WTC11 (cell line): ENCODE data around the gene CDC6. TPM values are rescaled to one million over a fixed set of nuclear protein-coding genes. Genes with fewer than 3 reads are reported as not detected.
A peak's percentile ranks its signal among the peaks of the same experiment; 100 is the strongest.

Source experiments
- ATAC-seq: fragments of 200-7000 bp; cut with Tn5 transposase; 2 replicates; pipeline ENCODE4 v1.10.0; 2021; ENCODE audit warnings: mild to moderate bottlenecking, moderate library complexity
- CTCF ChIA-PET: fragments of 300-600 bp; sonication (Branson Sonifier 250); formaldehyde crosslinking; loops from one replicate; lab custom pipeline; 2021; ENCODE audit warnings: antibody characterized with exemption; lab: Charles Lee
- POLR2A ChIA-PET: fragments of 350-600 bp; sonication (Branson Sonifier 250); formaldehyde crosslinking; loops from one replicate; lab custom pipeline; 2021; ENCODE audit warnings: antibody characterized with exemption; lab: Charles Lee
- DNase-seq: peaks from one replicate; pipeline ENCODE4 v3.0.0; 2021; ENCODE audit warnings: low spot score
- H3K27ac Mint-ChIP-seq: 2 replicates; pipeline ENCODE4 v1.8.0; 2021; ENCODE audit warnings: mixed read lengths
- H3K27me3 Mint-ChIP-seq: 2 replicates; pipeline ENCODE4 v1.8.0; 2021; ENCODE audit warnings: low read depth, mild to moderate bottlenecking, moderate library complexity, mixed read lengths
- H3K36me3 Mint-ChIP-seq: 2 replicates; pipeline ENCODE4 v1.8.0; 2021; ENCODE audit warnings: mixed read lengths
- H3K4me1 Mint-ChIP-seq: 2 replicates; pipeline ENCODE4 v1.8.0; 2022; ENCODE audit warnings: mixed read lengths
- H3K4me3 Mint-ChIP-seq: 2 replicates; pipeline ENCODE4 v1.8.0; 2021; ENCODE audit warnings: mild to moderate bottlenecking, moderate library complexity, mixed read lengths
- H3K9me3 Mint-ChIP-seq: 2 replicates; pipeline ENCODE4 v1.8.0; 2021; ENCODE audit warnings: mixed read lengths
- CBFB ChIP-seq: sonication (generic); formaldehyde crosslinking; IDR thresholded peaks from 2 replicates; pipeline ENCODE4 v1.8.1; 2022; ENCODE audit warnings: mild to moderate bottlenecking, low read depth, missing genetic modification reagents
- CREM ChIP-seq: sonication (generic); formaldehyde crosslinking; IDR thresholded peaks from 2 replicates; pipeline ENCODE4 v1.8.1; 2022; ENCODE audit warnings: mild to moderate bottlenecking, missing genetic modification reagents, moderate library complexity
- FOXJ3 ChIP-seq: sonication (generic); formaldehyde crosslinking; IDR thresholded peaks from 2 replicates; pipeline ENCODE4 v1.9.0; 2021; ENCODE audit warnings: missing genetic modification reagents, mild to moderate bottlenecking, borderline replicate concordance
- FOXK1 ChIP-seq: sonication (generic); formaldehyde crosslinking; IDR thresholded peaks from 2 replicates; pipeline ENCODE4 v1.8.0; 2022; ENCODE audit warnings: mild to moderate bottlenecking, moderate library complexity, missing genetic modification reagents
- NR3C1 ChIP-seq: sonication (generic); formaldehyde crosslinking; conservative IDR thresholded peaks from 2 replicates; pipeline ENCODE4 v1.8.1; 2023; ENCODE audit warnings: low read depth, mild to moderate bottlenecking, missing genetic modification reagents
- PRRX2 ChIP-seq: fragments of 250-450 bp; sonication (Bioruptor Pico); IDR thresholded peaks from 2 replicates; pipeline ENCODE4 v1.8.0; 2021; ENCODE audit warnings: mild to moderate bottlenecking
- SP1 ChIP-seq: sonication (generic); formaldehyde crosslinking; conservative IDR thresholded peaks from 2 replicates; pipeline ENCODE4 v1.8.1; 2022; ENCODE audit warnings: missing genetic modification reagents
- ZNF263 ChIP-seq: sonication (generic); formaldehyde crosslinking; IDR thresholded peaks from 2 replicates; pipeline ENCODE4 v1.8.1; 2022; ENCODE audit warnings: low read depth, mild to moderate bottlenecking, moderate library complexity, missing genetic modification reagents
- total RNA-seq: library from RNA; stranded (reverse); gene quantifications from 3 replicates; pipeline ENCODE4 v1.2.3, GENCODE V29; 2021
- TF ChIP-seq, protein P1 (sequence below): sonication (generic); formaldehyde crosslinking; IDR thresholded peaks from 2 replicates; pipeline ENCODE4 v1.8.1; 2023; ENCODE audit warnings: mild to moderate bottlenecking, missing genetic modification reagents
- TF ChIP-seq, protein P2 (sequence below): sonication (generic); formaldehyde crosslinking; IDR thresholded peaks from 2 replicates; pipeline ENCODE4 v1.8.1; 2022; ENCODE audit warnings: mild to moderate bottlenecking, moderate library complexity, missing genetic modification reagents
- TF ChIP-seq, protein P3 (sequence below): sonication (generic); formaldehyde crosslinking; IDR thresholded peaks from 2 replicates; pipeline ENCODE4 v1.8.0; 2023; ENCODE audit warnings: missing genetic modification reagents, mild to moderate bottlenecking, borderline replicate concordance
- TF ChIP-seq, protein P4 (sequence below): sonication (generic); formaldehyde crosslinking; IDR thresholded peaks from 2 replicates; pipeline ENCODE4 v1.8.0; 2022; ENCODE audit warnings: missing genetic modification reagents
- TF ChIP-seq, protein P5 (sequence below): sonication (generic); formaldehyde crosslinking; IDR thresholded peaks from 2 replicates; pipeline ENCODE4 v1.8.0; 2022; ENCODE audit warnings: mild to moderate bottlenecking, missing genetic modification reagents

Gene CDC6
- total RNA-seq, 1 experiment from 2014 or later: 125 TPM

DNA sequence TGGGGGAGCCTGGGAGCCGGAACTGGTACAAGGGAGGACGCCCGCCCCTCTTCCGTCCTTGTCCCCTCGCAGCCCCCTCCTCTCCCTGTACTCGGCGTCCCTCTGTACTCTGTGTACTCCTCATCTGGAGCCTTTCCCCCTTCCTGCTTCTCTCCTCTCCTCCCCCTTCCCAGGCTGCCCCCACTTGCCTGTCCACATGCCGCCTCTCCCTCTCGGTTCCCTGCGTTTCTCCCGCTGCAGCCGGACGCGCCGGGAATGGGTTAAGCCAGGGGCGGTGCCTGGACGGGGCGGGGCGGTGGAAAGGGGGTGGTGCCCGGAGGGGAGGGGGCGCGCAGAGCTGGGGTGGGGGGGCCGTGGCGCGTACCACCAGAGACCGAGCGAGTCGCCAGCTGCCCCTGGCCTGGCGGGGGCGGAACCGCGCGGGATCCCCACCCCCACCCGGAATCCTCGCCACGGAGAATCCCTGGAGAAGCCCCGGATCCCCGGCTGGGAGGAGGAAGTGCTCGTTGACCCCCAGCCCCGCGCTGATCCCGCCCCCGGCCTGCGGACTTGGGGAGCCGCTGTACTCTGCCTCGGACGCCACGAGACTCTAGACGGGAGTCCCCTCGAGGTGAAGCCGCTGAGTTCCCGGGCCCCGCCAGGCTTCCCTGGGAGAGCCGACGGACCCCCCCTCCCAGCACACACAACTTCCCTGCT is 54.3 kb downstream of the CDC6 start:
- Mint-ChIP-seq H3K4me1 (peaks cover 42% of the 10 kb centered on the region), H3K27me3 (peaks cover 63% of the 10 kb centered on the region), H3K27ac (no peak overlapping the region), H3K9me3 (no peaks in the 10 kb centered on the region), H3K4me3 (peak overlapping the region; percentile 76), H3K36me3 (no peaks in the 10 kb centered on the region)
- ChIA-PET CTCF (interaction anchor here (0.6 to 5.0 kb wide), 4 partner anchors 13 to 38 kb away, joined by 3 to 32 read pairs (median 6); no protein-coding TSS in a partner anchor), POLR2A (interaction anchor here (1.8 kb wide), 1 partner anchor 33 kb away, joined by 5 read pairs; the partner anchor contains the start of gene RARA)
- peak; percentile 82 for DNase-seq
- peak; percentile 46 for ATAC-seq
- no peak for TF ChIP-seq PRRX2
- 0 out of 2 replicates have a peak, but pooled peaks have one; percentile 27 for TF ChIP-seq FOXK1 (CRISPR knock-in tag)
- TF ChIP-seq, protein P1, sequence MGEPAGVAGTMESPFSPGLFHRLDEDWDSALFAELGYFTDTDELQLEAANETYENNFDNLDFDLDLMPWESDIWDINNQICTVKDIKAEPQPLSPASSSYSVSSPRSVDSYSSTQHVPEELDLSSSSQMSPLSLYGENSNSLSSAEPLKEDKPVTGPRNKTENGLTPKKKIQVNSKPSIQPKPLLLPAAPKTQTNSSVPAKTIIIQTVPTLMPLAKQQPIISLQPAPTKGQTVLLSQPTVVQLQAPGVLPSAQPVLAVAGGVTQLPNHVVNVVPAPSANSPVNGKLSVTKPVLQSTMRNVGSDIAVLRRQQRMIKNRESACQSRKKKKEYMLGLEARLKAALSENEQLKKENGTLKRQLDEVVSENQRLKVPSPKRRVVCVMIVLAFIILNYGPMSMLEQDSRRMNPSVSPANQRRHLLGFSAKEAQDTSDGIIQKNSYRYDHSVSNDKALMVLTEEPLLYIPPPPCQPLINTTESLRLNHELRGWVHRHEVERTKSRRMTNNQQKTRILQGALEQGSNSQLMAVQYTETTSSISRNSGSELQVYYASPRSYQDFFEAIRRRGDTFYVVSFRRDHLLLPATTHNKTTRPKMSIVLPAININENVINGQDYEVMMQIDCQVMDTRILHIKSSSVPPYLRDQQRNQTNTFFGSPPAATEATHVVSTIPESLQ: no peak
- TF ChIP-seq SP1 (CRISPR knock-in tag): peak; percentile 43; the same call in 1 of the 2 replicates

DNA sequence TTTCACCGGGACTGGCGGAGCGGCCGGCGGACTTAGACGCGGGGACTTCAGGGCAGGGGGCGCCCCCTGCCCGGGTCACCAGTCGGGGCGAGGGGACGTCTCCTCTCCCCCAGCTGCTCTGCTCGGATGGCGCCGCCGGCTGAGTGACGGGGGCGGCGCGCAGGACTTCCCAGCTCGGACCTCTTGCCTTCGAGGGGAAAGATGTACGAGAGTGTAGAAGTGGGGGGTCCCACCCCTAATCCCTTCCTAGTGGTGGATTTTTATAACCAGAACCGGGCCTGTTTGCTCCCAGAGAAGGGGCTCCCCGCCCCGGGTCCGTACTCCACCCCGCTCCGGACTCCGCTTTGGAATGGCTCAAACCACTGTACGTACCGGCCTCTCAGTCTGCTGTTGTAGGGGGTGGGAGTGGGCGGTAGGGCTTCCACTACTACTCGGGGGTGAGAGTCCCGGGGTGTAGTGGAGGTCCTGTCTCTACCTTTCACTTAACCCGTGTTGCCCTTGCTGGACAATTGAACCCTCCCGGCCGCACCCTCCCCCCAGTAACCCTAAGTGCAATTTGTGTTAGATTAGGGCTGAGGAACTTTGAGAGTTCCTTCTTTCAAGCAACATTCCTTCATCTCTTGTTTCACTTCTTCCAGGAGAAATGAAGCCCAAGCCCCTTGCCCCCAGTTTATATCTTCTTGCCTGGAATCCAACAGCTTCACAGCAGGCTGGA is 55.0 kb downstream of the CDC6 start:
- ChIA-PET CTCF (interaction anchor here (0.6 to 5.0 kb wide), 6 partner anchors 12 to 39 kb away, joined by 3 to 56 read pairs (median 19); no protein-coding TSS in a partner anchor), POLR2A (interaction anchor here (1.8 kb wide), 1 partner anchor 33 kb away, joined by 5 read pairs; the partner anchor contains the start of gene RARA)
- peaks cover 56% of the 10 kb centered on the region for H3K27me3 Mint-ChIP-seq
- no peaks in the 10 kb centered on the region for H3K36me3 Mint-ChIP-seq
- H3K27ac Mint-ChIP-seq: no peak overlapping the region
- no peak for TF ChIP-seq ZNF263
- TF ChIP-seq, protein P2, sequence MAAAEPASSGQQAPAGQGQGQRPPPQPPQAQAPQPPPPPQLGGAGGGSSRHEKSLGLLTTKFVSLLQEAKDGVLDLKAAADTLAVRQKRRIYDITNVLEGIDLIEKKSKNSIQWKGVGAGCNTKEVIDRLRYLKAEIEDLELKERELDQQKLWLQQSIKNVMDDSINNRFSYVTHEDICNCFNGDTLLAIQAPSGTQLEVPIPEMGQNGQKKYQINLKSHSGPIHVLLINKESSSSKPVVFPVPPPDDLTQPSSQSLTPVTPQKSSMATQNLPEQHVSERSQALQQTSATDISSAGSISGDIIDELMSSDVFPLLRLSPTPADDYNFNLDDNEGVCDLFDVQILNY: no peak
- TF ChIP-seq FOXJ3 (CRISPR knock-in tag): no peak
- peak overlapping the region; percentile 76 for H3K4me3 Mint-ChIP-seq
- H3K4me1 Mint-ChIP-seq: peaks cover 49% of the 10 kb centered on the region
- DNase-seq (no peak), ATAC-seq (no peak)
- no peaks in the 10 kb centered on the region for H3K9me3 Mint-ChIP-seq

DNA sequence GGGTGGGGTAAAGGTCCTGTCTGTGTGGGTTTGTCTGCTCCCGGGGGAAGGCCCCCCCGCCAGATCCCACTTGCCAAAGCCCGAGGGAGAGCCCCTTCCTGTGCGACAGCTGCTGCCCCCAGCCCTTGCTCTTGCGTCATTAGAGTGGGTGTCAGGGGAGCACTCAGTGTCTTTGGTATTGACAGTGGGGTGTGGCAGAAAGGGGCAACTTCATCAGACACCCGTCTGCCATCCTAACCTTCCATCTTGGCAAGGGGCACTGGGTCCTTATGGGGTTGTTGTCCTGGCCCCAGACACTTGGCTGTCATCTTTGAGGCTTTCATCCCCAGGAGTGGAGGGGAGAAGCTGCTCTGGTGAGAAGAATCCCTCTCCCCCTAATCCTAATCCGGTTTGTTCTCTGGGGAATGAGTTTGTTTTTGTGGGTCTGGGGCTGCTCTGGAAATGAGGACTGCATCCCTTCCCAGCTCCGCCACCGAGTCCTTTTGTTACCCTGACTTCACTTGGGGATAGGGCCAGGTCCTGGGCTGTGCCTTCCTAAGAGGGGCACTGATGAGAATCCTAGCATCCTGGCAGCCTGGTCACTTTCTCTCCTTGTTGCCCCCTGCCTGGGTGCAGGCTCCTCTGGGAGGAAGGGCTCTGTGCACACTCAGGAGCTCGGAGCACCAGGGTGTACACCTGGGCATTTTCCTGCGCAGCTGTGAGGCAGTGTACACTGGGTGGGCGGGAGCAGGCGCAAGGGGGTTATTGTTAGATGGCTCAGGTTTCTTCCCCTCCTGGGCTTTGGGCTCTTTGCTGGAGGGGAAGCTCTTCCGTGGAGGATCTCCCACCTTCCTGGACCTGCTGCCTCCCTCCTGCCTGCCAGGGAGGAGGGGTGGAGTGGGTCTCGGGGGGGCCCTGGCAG is 55.8 kb downstream of the CDC6 start:
- peaks cover 56% of the 10 kb centered on the region for H3K4me1 Mint-ChIP-seq
- ChIA-PET POLR2A (interaction anchor here (1.8 to 2.7 kb wide), 2 partner anchors 11 to 34 kb away, joined by 5 to 8 read pairs; partner anchors contain the start of gene RARA), CTCF (interaction anchor here (0.8 to 5.0 kb wide), 6 partner anchors 11 to 151 kb away, joined by 4 to 56 read pairs (median 26); no protein-coding TSS in a partner anchor)
- no peaks in the 10 kb centered on the region for H3K36me3 Mint-ChIP-seq
- ATAC-seq (no peak), DNase-seq (no peak)
- peak overlapping the region; percentile 76 for H3K4me3 Mint-ChIP-seq
- peaks cover 54% of the 10 kb centered on the region for H3K27me3 Mint-ChIP-seq
- no peaks in the 10 kb centered on the region for H3K9me3 Mint-ChIP-seq
- H3K27ac Mint-ChIP-seq: no peak overlapping the region
- TF ChIP-seq, protein P3, sequence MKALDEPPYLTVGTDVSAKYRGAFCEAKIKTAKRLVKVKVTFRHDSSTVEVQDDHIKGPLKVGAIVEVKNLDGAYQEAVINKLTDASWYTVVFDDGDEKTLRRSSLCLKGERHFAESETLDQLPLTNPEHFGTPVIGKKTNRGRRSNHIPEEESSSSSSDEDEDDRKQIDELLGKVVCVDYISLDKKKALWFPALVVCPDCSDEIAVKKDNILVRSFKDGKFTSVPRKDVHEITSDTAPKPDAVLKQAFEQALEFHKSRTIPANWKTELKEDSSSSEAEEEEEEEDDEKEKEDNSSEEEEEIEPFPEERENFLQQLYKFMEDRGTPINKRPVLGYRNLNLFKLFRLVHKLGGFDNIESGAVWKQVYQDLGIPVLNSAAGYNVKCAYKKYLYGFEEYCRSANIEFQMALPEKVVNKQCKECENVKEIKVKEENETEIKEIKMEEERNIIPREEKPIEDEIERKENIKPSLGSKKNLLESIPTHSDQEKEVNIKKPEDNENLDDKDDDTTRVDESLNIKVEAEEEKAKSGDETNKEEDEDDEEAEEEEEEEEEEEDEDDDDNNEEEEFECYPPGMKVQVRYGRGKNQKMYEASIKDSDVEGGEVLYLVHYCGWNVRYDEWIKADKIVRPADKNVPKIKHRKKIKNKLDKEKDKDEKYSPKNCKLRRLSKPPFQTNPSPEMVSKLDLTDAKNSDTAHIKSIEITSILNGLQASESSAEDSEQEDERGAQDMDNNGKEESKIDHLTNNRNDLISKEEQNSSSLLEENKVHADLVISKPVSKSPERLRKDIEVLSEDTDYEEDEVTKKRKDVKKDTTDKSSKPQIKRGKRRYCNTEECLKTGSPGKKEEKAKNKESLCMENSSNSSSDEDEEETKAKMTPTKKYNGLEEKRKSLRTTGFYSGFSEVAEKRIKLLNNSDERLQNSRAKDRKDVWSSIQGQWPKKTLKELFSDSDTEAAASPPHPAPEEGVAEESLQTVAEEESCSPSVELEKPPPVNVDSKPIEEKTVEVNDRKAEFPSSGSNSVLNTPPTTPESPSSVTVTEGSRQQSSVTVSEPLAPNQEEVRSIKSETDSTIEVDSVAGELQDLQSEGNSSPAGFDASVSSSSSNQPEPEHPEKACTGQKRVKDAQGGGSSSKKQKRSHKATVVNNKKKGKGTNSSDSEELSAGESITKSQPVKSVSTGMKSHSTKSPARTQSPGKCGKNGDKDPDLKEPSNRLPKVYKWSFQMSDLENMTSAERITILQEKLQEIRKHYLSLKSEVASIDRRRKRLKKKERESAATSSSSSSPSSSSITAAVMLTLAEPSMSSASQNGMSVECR (CRISPR knock-in tag): no peak
- no peak for TF ChIP-seq NR3C1 (CRISPR knock-in tag)
- TF ChIP-seq CREM: no peak
- TF ChIP-seq, protein P4, sequence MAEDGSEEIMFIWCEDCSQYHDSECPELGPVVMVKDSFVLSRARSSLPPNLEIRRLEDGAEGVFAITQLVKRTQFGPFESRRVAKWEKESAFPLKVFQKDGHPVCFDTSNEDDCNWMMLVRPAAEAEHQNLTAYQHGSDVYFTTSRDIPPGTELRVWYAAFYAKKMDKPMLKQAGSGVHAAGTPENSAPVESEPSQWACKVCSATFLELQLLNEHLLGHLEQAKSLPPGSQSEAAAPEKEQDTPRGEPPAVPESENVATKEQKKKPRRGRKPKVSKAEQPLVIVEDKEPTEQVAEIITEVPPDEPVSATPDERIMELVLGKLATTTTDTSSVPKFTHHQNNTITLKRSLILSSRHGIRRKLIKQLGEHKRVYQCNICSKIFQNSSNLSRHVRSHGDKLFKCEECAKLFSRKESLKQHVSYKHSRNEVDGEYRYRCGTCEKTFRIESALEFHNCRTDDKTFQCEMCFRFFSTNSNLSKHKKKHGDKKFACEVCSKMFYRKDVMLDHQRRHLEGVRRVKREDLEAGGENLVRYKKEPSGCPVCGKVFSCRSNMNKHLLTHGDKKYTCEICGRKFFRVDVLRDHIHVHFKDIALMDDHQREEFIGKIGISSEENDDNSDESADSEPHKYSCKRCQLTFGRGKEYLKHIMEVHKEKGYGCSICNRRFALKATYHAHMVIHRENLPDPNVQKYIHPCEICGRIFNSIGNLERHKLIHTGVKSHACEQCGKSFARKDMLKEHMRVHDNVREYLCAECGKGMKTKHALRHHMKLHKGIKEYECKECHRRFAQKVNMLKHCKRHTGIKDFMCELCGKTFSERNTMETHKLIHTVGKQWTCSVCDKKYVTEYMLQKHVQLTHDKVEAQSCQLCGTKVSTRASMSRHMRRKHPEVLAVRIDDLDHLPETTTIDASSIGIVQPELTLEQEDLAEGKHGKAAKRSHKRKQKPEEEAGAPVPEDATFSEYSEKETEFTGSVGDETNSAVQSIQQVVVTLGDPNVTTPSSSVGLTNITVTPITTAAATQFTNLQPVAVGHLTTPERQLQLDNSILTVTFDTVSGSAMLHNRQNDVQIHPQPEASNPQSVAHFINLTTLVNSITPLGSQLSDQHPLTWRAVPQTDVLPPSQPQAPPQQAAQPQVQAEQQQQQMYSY (CRISPR knock-in tag): 0 out of 2 replicates have a peak, but pooled peaks have one; percentile 26
- no peak for TF ChIP-seq CBFB (CRISPR knock-in tag)
- TF ChIP-seq, protein P5, sequence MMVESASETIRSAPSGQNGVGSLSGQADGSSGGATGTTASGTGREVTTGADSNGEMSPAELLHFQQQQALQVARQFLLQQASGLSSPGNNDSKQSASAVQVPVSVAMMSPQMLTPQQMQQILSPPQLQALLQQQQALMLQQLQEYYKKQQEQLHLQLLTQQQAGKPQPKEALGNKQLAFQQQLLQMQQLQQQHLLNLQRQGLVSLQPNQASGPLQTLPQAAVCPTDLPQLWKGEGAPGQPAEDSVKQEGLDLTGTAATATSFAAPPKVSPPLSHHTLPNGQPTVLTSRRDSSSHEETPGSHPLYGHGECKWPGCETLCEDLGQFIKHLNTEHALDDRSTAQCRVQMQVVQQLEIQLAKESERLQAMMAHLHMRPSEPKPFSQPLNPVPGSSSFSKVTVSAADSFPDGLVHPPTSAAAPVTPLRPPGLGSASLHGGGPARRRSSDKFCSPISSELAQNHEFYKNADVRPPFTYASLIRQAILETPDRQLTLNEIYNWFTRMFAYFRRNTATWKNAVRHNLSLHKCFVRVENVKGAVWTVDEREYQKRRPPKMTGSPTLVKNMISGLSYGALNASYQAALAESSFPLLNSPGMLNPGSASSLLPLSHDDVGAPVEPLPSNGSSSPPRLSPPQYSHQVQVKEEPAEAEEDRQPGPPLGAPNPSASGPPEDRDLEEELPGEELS (CRISPR knock-in tag): no peak
